Panc1 (cell line): Measurements from ENCODE around the gene NALCN. TPM values are rescaled to one million over a fixed set of nuclear protein-coding genes. Genes with fewer than 3 reads are reported as not detected.

Source experiments
- ATAC-seq: fragments of 200-7000 bp; cut with Tn5 transposase; 2 replicates; pipeline ENCODE4 v1.9.1; 2020; ENCODE audit warnings: mild to moderate bottlenecking, moderate library complexity
- BruUV-seq: library from RNA; stranded (reverse); fragments of 400-500 nt; replicated peaks from 2 replicates; lab custom pipeline; 2021; lab: Mats Ljungman, UMichigan
- CTCF ChIA-PET: fragments of 300-600 bp; sonication (Branson Sonifier 250); formaldehyde crosslinking; loops from one replicate; lab custom pipeline; 2022; ENCODE audit warnings: antibody characterized with exemption; lab: Charles Lee
- POLR2A ChIA-PET: fragments of 300-600 bp; sonication (Branson Sonifier 250); formaldehyde crosslinking; loops from one replicate; lab custom pipeline; 2022; ENCODE audit warnings: antibody characterized with exemption; lab: Charles Lee
- DNase-seq: peaks from one replicate; pipeline ENCODE4 v3.0.0-alpha.2; 2010; ENCODE audit warnings: low read depth, low spot score
- H3K27ac ChIP-seq: 2 replicates; pipeline ENCODE4 v1.5.1; 2011; ENCODE audit warnings: mild to moderate bottlenecking, low read length, inconsistent platforms
- H3K27me3 ChIP-seq: fragments of 200-500 bp; sonication (Bioruptor generic); 2 replicates; pipeline ENCODE4 v1.6.0; 2014; ENCODE audit warnings: low read length, inconsistent platforms; ENCODE audit not compliant: control insufficient read depth, insufficient read depth
- H3K36me3 ChIP-seq: fragments of 200-500 bp; sonication (Bioruptor generic); 2 replicates; pipeline ENCODE4 v1.5.1; 2014; ENCODE audit warnings: inconsistent platforms, mild to moderate bottlenecking, low read length, moderate library complexity; ENCODE audit not compliant: control insufficient read depth, insufficient read depth
- H3K4me1 ChIP-seq: 2 replicates; pipeline ENCODE4 v1.5.1; 2011; ENCODE audit warnings: inconsistent platforms, mild to moderate bottlenecking, low read length, moderate library complexity; ENCODE audit not compliant: control insufficient read depth, insufficient read depth
- H3K4me3 ChIP-seq, 2 experiments: 2 replicates each; pipeline ENCODE4 v1.5.1; 2011 to 2012; ENCODE audit warnings: low read depth in 2 of 2, low read length in 2 of 2, mild to moderate bottlenecking in 2 of 2, inconsistent platforms in 1 of 2, moderate library complexity in 1 of 2
- H3K9me3 ChIP-seq: fragments of 200-500 bp; sonication (Bioruptor generic); 2 replicates; pipeline ENCODE4 v1.5.1; 2014; ENCODE audit warnings: low read depth, mild to moderate bottlenecking, inconsistent platforms, low read length, moderate library complexity; ENCODE audit not compliant: control insufficient read depth, insufficient read depth
- CTCF ChIP-seq: fragments of 450-650 bp; IDR thresholded peaks from 2 replicates; pipeline ENCODE4 v1.5.1; 2017; ENCODE audit warnings: mild to moderate bottlenecking
- POLR2AphosphoS5 ChIP-seq: IDR thresholded peaks from 2 replicates; pipeline ENCODE4 v1.6.1; 2012; ENCODE audit warnings: mild to moderate bottlenecking, low read depth, low read length, moderate library complexity
- REST ChIP-seq, 2 experiments: IDR thresholded peaks; 2 replicates each; pipeline ENCODE4 v1.6.1; 2011 to 2012; ENCODE audit warnings: low read depth in 2 of 2, control low read depth in 1 of 2, low read length in 1 of 2, mild to moderate bottlenecking in 1 of 2, moderate library complexity in 1 of 2; ENCODE audit not compliant: insufficient read depth in 1 of 2
- SIN3A ChIP-seq: IDR thresholded peaks from 2 replicates; pipeline ENCODE4 v1.6.1; 2012; ENCODE audit warnings: low read depth, mild to moderate bottlenecking, low read length, moderate library complexity, borderline replicate concordance; ENCODE audit not compliant: insufficient read depth
- TCF7L2 ChIP-seq: IDR thresholded peaks from 2 replicates; pipeline ENCODE4 v1.6.1; 2011; ENCODE audit warnings: mild to moderate bottlenecking, low read depth, low read length, inconsistent platforms
- in situ Hi-C: cut with HindIII; loops from 2 replicates; pipeline ENCODE4 v1.10.0; 2016; ENCODE audit warnings: low sequenced_read_pairs, low pct_unique_long_range_greater_than_20kb
- intact Hi-C: fragments of 100-400 bp; cut with micrococcal nuclease; formaldehyde crosslinking; loops from one replicate; pipeline ENCODE4 v1.10.0; 2022; ENCODE audit not compliant: unreplicated experiment
- total RNA-seq: library from RNA; stranded (reverse); gene quantifications from one replicate; pipeline ENCODE4 v1.2.1, GENCODE V29; 2021; ENCODE audit not compliant: unreplicated experiment

The NALCN gene
- total RNA-seq, 1 experiment from 2014 or later = 10.9 TPM

- no peak for ATAC-seq
- in situ Hi-C loops = no loop called here
- intact Hi-C loops = no loop called here
- no peaks in the 10 kb centered on the region for H3K9me3 ChIP-seq
- no peaks in the 10 kb centered on the region for H3K36me3 ChIP-seq
- ChIA-PET POLR2A (no interaction called here), CTCF (no interaction called here)
- no TSS peak for BruUV-seq
- H3K4me1 ChIP-seq = no peaks in the 10 kb centered on the region
- TF ChIP-seq POLR2AphosphoS5 = no peak
- TF ChIP-seq REST (IDR thresholded peaks at IDR 0.05; ENCODE audit: insufficient read depth in 1 of 2, low read depth in 2 of 2, low read length in 1 of 2) = no peak
- no peak for TF ChIP-seq TCF7L2
- TF ChIP-seq CTCF = no peak
- TF ChIP-seq SIN3A = no peak
- no peaks in the 10 kb centered on the region for H3K27me3 ChIP-seq
- H3K4me3 ChIP-seq = no peak overlapping the region
- H3K27ac ChIP-seq = no peak overlapping the region
- DNase-seq = no peak
These were observed 226.0 kb downstream of the NALCN start for GRCh38 chr13:101190337-101190736.

- POLR2A ChIA-PET = no interaction called here
- H3K4me3 ChIP-seq = no peak overlapping the region
- no peaks in the 10 kb centered on the region for H3K4me1 ChIP-seq
- ATAC-seq = no peak
- intact Hi-C loops = no loop called here
- no TSS peak for BruUV-seq
- H3K36me3 ChIP-seq = no peaks in the 10 kb centered on the region
- TF ChIP-seq POLR2AphosphoS5 (no peak), CTCF (no peak)
- H3K27ac ChIP-seq = no peak overlapping the region
- CTCF ChIA-PET = no interaction called here
- H3K9me3 ChIP-seq = no peaks in the 10 kb centered on the region
- in situ Hi-C loops = no loop called here
- H3K27me3 ChIP-seq = no peaks in the 10 kb centered on the region
- DNase-seq = no peak
These were observed 230.7 kb downstream of the NALCN start for GRCh38 chr13:101185606-101186005.
